H9 (cell line): ENCODE data around the gene MIPEP. TPM values are rescaled to one million over a fixed set of nuclear protein-coding genes. Genes with fewer than 3 reads are reported as not detected.
A peak's percentile ranks its signal among the peaks of the same experiment; 100 is the strongest.
"Not testable (repeated sequence)": the region's sequence is repeated elsewhere in the genome, so short reads cannot be mapped to it uniquely, and the experiment has no call there.

ENCODE experiments used
- DNase-seq: peaks from one replicate; pipeline ENCODE4 v3.0.0-alpha.2; 2017
- H2AFZ ChIP-seq: one replicate; pipeline ENCODE4 v1.6.1; 2013; ENCODE audit warnings: mild to moderate bottlenecking, low read length, control low read depth, moderate library complexity
- H2AK5ac ChIP-seq: 2 replicates; pipeline ENCODE4 v1.6.1; 2013; ENCODE audit warnings: low read length, control low read depth, mixed read lengths; ENCODE audit not compliant: insufficient read length
- H2BK120ac ChIP-seq: one replicate; pipeline ENCODE4 v1.6.1; 2013; ENCODE audit warnings: low read depth, mild to moderate bottlenecking, low read length, control low read depth, inconsistent platforms; ENCODE audit not compliant: poor library complexity, severe bottlenecking
- H2BK12ac ChIP-seq: 2 replicates; pipeline ENCODE4 v1.6.1; 2013; ENCODE audit warnings: low read length, control low read depth, mixed read lengths, low read depth; ENCODE audit not compliant: insufficient read length
- H2BK15ac ChIP-seq: 2 replicates; pipeline ENCODE4 v1.6.1; 2013; ENCODE audit warnings: low read depth, low read length, control low read depth
- H2BK20ac ChIP-seq: one replicate; pipeline ENCODE4 v1.6.1; 2013; ENCODE audit warnings: low read depth, mild to moderate bottlenecking, low read length, control low read depth, inconsistent platforms; ENCODE audit not compliant: poor library complexity, severe bottlenecking
- H2BK5ac ChIP-seq: 2 replicates; pipeline ENCODE4 v1.6.1; 2013; ENCODE audit warnings: low read length, control low read depth, mixed read lengths; ENCODE audit not compliant: insufficient read length
- H3K14ac ChIP-seq: 2 replicates; pipeline ENCODE4 v1.6.1; 2013; ENCODE audit warnings: low read length, control low read depth; ENCODE audit not compliant: insufficient read depth
- H3K18ac ChIP-seq: 2 replicates; pipeline ENCODE4 v1.6.1; 2013; ENCODE audit warnings: low read depth, mild to moderate bottlenecking, mixed read lengths, low read length, control low read depth; ENCODE audit not compliant: insufficient read length
- H3K23ac ChIP-seq: 2 replicates; pipeline ENCODE4 v1.6.1; 2013; ENCODE audit warnings: low read length, control low read depth, mixed read lengths, low read depth; ENCODE audit not compliant: insufficient read length
- H3K23me2 ChIP-seq: 2 replicates; pipeline ENCODE4 v1.6.1; 2013; ENCODE audit warnings: low read depth, mild to moderate bottlenecking, mixed read lengths, low read length, control low read depth; ENCODE audit not compliant: insufficient read length, poor library complexity, severe bottlenecking
- H3K27ac ChIP-seq: 2 replicates; pipeline ENCODE4 v1.5.1; 2013; ENCODE audit warnings: low read length, control low read depth, mixed read lengths, low read depth; ENCODE audit not compliant: insufficient read length
- H3K27me3 ChIP-seq: 2 replicates; pipeline ENCODE4 v1.6.1; 2013; ENCODE audit warnings: low read length, control low read depth, inconsistent platforms; ENCODE audit not compliant: insufficient read depth
- H3K4ac ChIP-seq: 2 replicates; pipeline ENCODE4 v1.6.1; 2013; ENCODE audit warnings: low read depth, mild to moderate bottlenecking, control low read depth, inconsistent platforms, low read length, moderate library complexity
- H3K4me1 ChIP-seq: 2 replicates; pipeline ENCODE4 v1.6.1; 2013; ENCODE audit warnings: low read length, control low read depth, inconsistent platforms; ENCODE audit not compliant: insufficient read depth
- H3K4me2 ChIP-seq: 2 replicates; pipeline ENCODE4 v1.6.1; 2013; ENCODE audit warnings: low read length, control low read depth, mixed read lengths; ENCODE audit not compliant: insufficient read length, insufficient read depth
- H3K56ac ChIP-seq: 2 replicates; pipeline ENCODE4 v1.6.1; 2013; ENCODE audit warnings: low read depth, mild to moderate bottlenecking, mixed read lengths, low read length, control low read depth; ENCODE audit not compliant: insufficient read length
- H3K79me1 ChIP-seq: 2 replicates; pipeline ENCODE4 v1.6.1; 2013; ENCODE audit warnings: low read depth, mild to moderate bottlenecking, moderate library complexity, low read length, control low read depth, inconsistent platforms; ENCODE audit not compliant: insufficient read depth, poor library complexity, severe bottlenecking
- H3K79me2 ChIP-seq: 2 replicates; pipeline ENCODE4 v1.6.1; 2013; ENCODE audit warnings: low read length, control low read depth, inconsistent platforms; ENCODE audit not compliant: insufficient read depth
- H3K9ac ChIP-seq: 2 replicates; pipeline ENCODE4 v1.6.1; 2013; ENCODE audit warnings: low read length, control low read depth, mixed read lengths; ENCODE audit not compliant: insufficient read length; ENCODE audit errors: extremely low read depth
- H3K9me3 ChIP-seq: one replicate; pipeline ENCODE4 v1.6.1; 2013; ENCODE audit warnings: low read depth, low read length, inconsistent platforms; ENCODE audit not compliant: control insufficient read depth
- H3T11ph ChIP-seq: one replicate; pipeline ENCODE4 v1.6.1; 2013; ENCODE audit warnings: mild to moderate bottlenecking, low read length, control low read depth, inconsistent platforms
- H4K20me1 ChIP-seq: one replicate; pipeline ENCODE4 v1.6.1; 2013; ENCODE audit not compliant: control insufficient read depth, insufficient read length, insufficient read depth
- H4K5ac ChIP-seq: 2 replicates; pipeline ENCODE4 v1.6.1; 2013; ENCODE audit warnings: low read depth, mild to moderate bottlenecking, mixed read lengths, low read length, control low read depth; ENCODE audit not compliant: insufficient read length
- H4K8ac ChIP-seq: replicated peaks from 2 replicates; pipeline ENCODE4 v1.6.1; 2013; ENCODE audit warnings: low read length, control low read depth, mixed read lengths, low read depth; ENCODE audit not compliant: insufficient read length
- H4K91ac ChIP-seq: 2 replicates; pipeline ENCODE4 v1.6.1; 2013; ENCODE audit warnings: low read depth, mild to moderate bottlenecking, moderate library complexity, mixed read lengths, low read length, control low read depth; ENCODE audit not compliant: insufficient read length
- H3K27ac Mint-ChIP-seq, 3 experiments: 2 replicates in 2 of 3; 3 replicates in 1 of 3; pipeline ENCODE4 v1.8.0; 2020 to 2021; ENCODE audit warnings: mixed read lengths in 3 of 3, mild to moderate bottlenecking in 1 of 3, moderate library complexity in 1 of 3
- H3K27me3 Mint-ChIP-seq: 2 replicates; pipeline ENCODE4 v1.8.0; 2021; ENCODE audit warnings: low read depth, mild to moderate bottlenecking, moderate library complexity, mixed read lengths
- H3K36me3 Mint-ChIP-seq, 3 experiments: 2 replicates in 2 of 3; 3 replicates in 1 of 3; pipeline ENCODE4 v1.8.0; 2020 to 2021; ENCODE audit warnings: low read depth in 3 of 3, mixed read lengths in 3 of 3; ENCODE audit not compliant: insufficient read depth in 1 of 3
- H3K4me1 Mint-ChIP-seq, 2 experiments: 2 replicates each; pipeline ENCODE4 v1.8.0; 2020; ENCODE audit warnings: mixed read lengths in 2 of 2
- H3K4me3 Mint-ChIP-seq, 2 experiments: 2 replicates in 1 of 2; 3 replicates in 1 of 2; pipeline ENCODE4 v1.8.0; 2020 to 2021; ENCODE audit warnings: mild to moderate bottlenecking in 2 of 2, mixed read lengths in 2 of 2, moderate library complexity in 1 of 2
- H3K9me3 Mint-ChIP-seq, 2 experiments: 2 replicates in 1 of 2; 3 replicates in 1 of 2; pipeline ENCODE4 v1.8.0; 2020; ENCODE audit warnings: mild to moderate bottlenecking in 2 of 2, mixed read lengths in 2 of 2, moderate library complexity in 1 of 2
- CTCF ChIP-seq: fragments of 200-600 bp; sonication (generic); conservative IDR thresholded peaks from 3 replicates; pipeline ENCODE4 v1.8.0; 2021; ENCODE audit warnings: antibody characterized with exemption, mild to moderate bottlenecking
- WGBS: extraction: QIAGEN DNeasy Blood & Tissue Kit; methylation state at CpG from one replicate; pipeline ENCODE4 v1.1.7; 2013; ENCODE audit warnings: missing lambda C conversion rate, low lambda C conversion rate, mixed read lengths; ENCODE audit not compliant: insufficient read length; ENCODE audit errors: extremely low coverage; 5-methylcytosine and 5-hydroxymethylcytosine counted together
- total RNA-seq: library from RNA; stranded (reverse); gene quantifications from 2 replicates; pipeline ENCODE4 v1.2.1, GENCODE V29; 2021

Gene MIPEP
- total RNA-seq, 1 experiment from 2014 or later = 18.5 TPM

- Histone ChIP-seq H3T11ph (no peak overlapping the region), H3K56ac (no peak overlapping the region), H3K27ac (no peak overlapping the region)
Measured at GRCh38 chr13:23898101-23898500, 8.9 kb upstream of the MIPEP start.

GRCh38 chr13:23897452-23897919 lies 8.3 kb upstream of the MIPEP start, which contains the start of gene C1QTNF9B:
Gene C1QTNF9B, minus strand, starts transcription at chr13:23897502.
- not testable (repeated sequence) for H2BK120ac ChIP-seq, H3K27me3 Mint-ChIP-seq, H3K9ac ChIP-seq, H3K56ac ChIP-seq, H3K9me3 Mint-ChIP-seq, H4K91ac ChIP-seq, H2BK5ac ChIP-seq, H2BK12ac ChIP-seq, DNase-seq, H2BK20ac ChIP-seq, H2AFZ ChIP-seq, H3K9me3 ChIP-seq, H3K27me3 ChIP-seq, H2BK15ac ChIP-seq, H3K18ac ChIP-seq, H3K4ac ChIP-seq, H3K14ac ChIP-seq, H3K36me3 Mint-ChIP-seq, H3K23me2 ChIP-seq, H3K27ac ChIP-seq, H3K79me2 ChIP-seq, H3K23ac ChIP-seq, H4K20me1 ChIP-seq, H4K8ac ChIP-seq, H3K4me1 Mint-ChIP-seq, H3K4me3 Mint-ChIP-seq, H3K4me1 ChIP-seq, H4K5ac ChIP-seq, H2AK5ac ChIP-seq, H3K4me2 ChIP-seq, H3K79me1 ChIP-seq, H3T11ph ChIP-seq
- peak within 1 kb of the TSS in 1 of 3 experiments; percentile 9; a peak in 2 of 7 replicates for H3K27ac Mint-ChIP-seq
- no CpG with 5 or more reads among the region's 3 CpGs for WGBS

More at GRCh38 chr13:23898101-23898500, 8.9 kb upstream of the MIPEP start:
- no peak overlapping the region for H3K27ac Mint-ChIP-seq
- H4K5ac ChIP-seq = no peak overlapping the region
- no peak overlapping the region for H4K91ac ChIP-seq
- H4K20me1 ChIP-seq = no peaks in the 10 kb centered on the region
- H3K18ac ChIP-seq = no peak overlapping the region
- H3K9me3 ChIP-seq = no peaks in the 10 kb centered on the region
- H3K4ac ChIP-seq = no peak overlapping the region
- no peaks in the 10 kb centered on the region for H3K27me3 ChIP-seq
- H3K4me2 ChIP-seq = no peak overlapping the region
- H3K14ac ChIP-seq = no peak overlapping the region
- H3K79me1 ChIP-seq = no peaks in the 10 kb centered on the region
- H4K8ac ChIP-seq = no peak overlapping the region
- no peaks in the 10 kb centered on the region for H3K79me2 ChIP-seq
- no peak overlapping the region for H2BK12ac ChIP-seq
- H2AFZ ChIP-seq = no peak overlapping the region
- H3K9ac ChIP-seq = no peak overlapping the region
- no peaks in the 10 kb centered on the region for H3K23me2 ChIP-seq
- H2BK20ac ChIP-seq = no peak overlapping the region
- TF ChIP-seq CTCF = no peak
- no peaks in the 10 kb centered on the region for H3K36me3 Mint-ChIP-seq
- H2BK15ac ChIP-seq = no peak overlapping the region
- H2BK5ac ChIP-seq = no peak overlapping the region
- H2AK5ac ChIP-seq = no peak overlapping the region
- no peak overlapping the region for H3K4me3 Mint-ChIP-seq
- WGBS = no CpG with 5 or more reads among the region's 8 CpGs
- H3K4me1 ChIP-seq = no peaks in the 10 kb centered on the region
- H3K27me3 Mint-ChIP-seq = no peaks in the 10 kb centered on the region; the same call in none of the 2 replicates
- no peak overlapping the region for H2BK120ac ChIP-seq
- H3K4me1 Mint-ChIP-seq = peaks cover 3 to 7% of the 10 kb centered on the region in 2 experiments; a peak in 1 of 4 replicates
- no peak overlapping the region for H3K23ac ChIP-seq
- H3K9me3 Mint-ChIP-seq = no peaks in the 10 kb centered on the region
- DNase-seq = no peak
